Embryonic facial prominence (tissue), 1 donor: ENCODE measurements around the gene TOP2A.

ENCODE experiments used
- DNase-seq: peaks from one replicate; pipeline ENCODE4 v3.0.0-alpha.2; 2016; ENCODE audit errors: extremely low spot score

TOP2A gene

GRCh38 chr17:40453881-40454612 lies 36.4 kb upstream of the TOP2A start:
- DNase-seq, result no peak

GRCh38 chr17:40452921-40453378 lies 35.3 kb upstream of the TOP2A start:
- DNase-seq, result no peak

GRCh38 chr17:40452216-40452787 lies 34.6 kb upstream of the TOP2A start:
- peak; percentile 29 for DNase-seq

- DNase-seq, result peak; percentile 29
Measured at GRCh38 chr17:40451420-40451819, 33.7 kb upstream of the TOP2A start.

DNA sequence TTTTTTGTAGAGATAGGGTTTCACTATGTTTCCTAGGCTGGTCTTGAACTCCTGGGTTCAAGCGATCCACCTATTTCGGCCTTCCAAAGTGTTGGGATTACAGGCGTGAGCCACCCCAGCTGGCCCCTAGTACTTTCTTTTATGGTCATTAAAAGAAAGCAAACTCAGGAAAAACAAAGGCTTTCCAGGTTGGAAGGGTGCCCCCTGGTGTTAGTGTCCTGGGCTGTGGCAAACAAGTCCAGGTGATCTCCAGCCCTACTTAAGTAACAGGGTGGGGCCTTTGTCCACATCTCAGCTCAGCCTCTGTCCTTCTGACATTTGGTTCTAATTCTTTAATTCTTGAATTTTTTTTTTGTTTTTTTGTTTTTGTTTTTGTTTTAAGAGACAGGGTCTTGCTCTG lies 32.5 kb upstream of the TOP2A start:
- DNase-seq, result no peak

- no peak for DNase-seq
Measured at GRCh38 chr17:40448639-40449261, 31.1 kb upstream of the TOP2A start.

DNA sequence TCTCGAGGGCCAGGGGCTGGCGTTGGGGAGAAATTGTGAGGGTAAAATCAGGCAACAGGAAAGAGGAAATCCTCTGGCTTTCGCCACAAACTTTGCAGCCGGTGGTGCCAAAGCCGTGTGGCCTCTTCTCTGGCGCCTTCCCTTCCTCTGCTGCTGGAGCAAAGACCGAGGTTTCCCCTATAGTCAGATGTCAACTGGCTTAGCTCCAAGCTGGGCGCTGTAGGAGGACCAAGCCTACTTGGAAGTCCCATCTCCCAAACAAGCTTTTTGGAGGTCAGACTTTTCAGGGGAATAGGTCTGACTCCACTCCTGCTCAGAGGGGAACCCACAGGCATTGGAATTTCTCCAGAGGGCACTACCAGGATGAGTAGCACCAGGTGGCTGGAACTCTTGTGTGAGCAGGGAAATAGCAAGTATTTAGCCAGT lies 30.5 kb upstream of the TOP2A start:
- DNase-seq, result no peak

- no peak for DNase-seq
Measured at GRCh38 chr17:40447806-40448205, 30.1 kb upstream of the TOP2A start.

- DNase-seq, result no peak
Measured at GRCh38 chr17:40447148-40447644, 29.5 kb upstream of the TOP2A start.

- no peak for DNase-seq
Measured at GRCh38 chr17:40445751-40446468, 28.2 kb upstream of the TOP2A start.

- no peak for DNase-seq
Measured at GRCh38 chr17:40443988-40444899, 26.5 kb upstream of the TOP2A start.

DNA sequence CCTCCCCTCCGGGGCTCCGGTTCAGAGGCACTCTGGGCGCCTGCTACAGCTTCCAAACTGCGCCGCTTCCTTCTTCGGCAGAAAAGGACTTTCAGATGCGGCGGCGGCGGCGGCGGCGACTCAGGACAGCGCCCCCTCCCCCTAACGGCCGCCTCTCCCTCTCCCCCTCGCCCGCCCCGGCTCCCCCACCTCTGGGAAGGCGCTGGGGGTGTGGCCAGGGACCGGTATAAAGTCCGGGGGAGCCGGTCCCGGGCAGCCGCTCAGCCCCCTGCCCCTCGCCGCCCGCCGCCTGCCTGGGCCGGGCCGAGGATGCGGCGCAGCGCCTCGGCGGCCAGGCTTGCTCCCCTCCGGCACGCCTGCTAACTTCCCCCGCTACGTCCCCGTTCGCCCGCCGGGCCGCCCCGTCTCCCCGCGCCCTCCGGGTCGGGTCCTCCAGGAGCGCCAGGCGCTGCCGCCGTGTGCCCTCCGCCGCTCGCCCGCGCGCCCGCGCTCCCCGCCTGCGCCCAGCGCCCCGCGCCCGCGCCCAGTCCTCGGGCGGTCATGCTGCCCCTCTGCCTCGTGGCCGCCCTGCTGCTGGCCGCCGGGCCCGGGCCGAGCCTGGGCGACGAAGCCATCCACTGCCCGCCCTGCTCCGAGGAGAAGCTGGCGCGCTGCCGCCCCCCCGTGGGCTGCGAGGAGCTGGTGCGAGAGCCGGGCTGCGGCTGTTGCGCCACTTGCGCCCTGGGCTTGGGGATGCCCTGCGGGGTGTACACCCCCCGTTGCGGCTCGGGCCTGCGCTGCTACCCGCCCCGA lies 25.7 kb upstream of the TOP2A start, which contains the start of gene IGFBP4:
IGFBP4 (plus strand) TSS at position 255 of the 792 bp plus-strand sequence; CDS start at position 541, 286 bp downstream.
- DNase-seq, result no peak

- no peak for DNase-seq
Measured at GRCh38 chr17:40442392-40443195, 24.9 kb upstream of the TOP2A start.

DNA sequence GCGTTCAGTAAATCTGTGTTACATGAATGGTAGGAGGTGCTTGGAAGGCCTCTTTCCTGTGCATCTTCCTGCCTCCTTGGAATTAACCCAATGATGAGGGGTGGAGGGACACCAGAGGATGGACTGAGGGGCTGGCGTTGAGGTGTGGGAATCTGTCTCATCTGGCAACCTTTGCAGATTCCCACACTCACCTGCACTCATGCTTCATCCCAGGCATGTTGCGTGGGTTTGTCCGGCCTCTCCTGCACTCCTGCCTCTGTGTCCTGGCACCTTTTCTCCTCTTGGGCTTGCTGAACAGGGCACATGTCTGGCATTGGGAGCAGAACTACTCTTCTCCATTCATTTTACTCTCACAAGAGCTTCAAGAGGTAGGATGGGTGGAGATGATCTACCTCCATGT lies 22.5 kb upstream of the TOP2A start:
- DNase-seq, result no peak

GRCh38 chr17:40437095-40437732 lies 19.5 kb upstream of the TOP2A start:
- DNase-seq, result no peak

DNA sequence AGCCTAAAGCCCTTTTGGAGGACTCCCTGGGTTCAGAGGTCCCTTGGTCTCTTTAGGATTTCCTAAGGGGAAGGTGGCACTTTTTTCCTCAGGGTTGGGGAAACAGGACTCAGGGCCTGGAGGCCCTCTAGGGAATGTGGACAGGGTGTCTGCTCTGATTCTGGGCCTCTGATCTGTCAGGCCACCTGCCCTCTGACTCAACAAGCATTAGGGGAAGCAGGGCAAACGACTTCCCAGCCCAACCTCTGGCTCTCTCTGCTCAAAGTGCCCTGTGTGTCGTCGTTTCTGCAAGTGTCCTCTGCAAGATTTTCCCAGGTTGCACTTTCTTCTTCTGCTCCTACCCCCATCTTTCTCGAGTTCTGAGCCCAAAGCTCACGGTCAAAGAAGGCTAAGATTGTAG lies 18.9 kb upstream of the TOP2A start:
- DNase-seq, result no peak

GRCh38 chr17:40433551-40434415 lies 16.1 kb upstream of the TOP2A start:
- DNase-seq, result no peak
